IMR-90 (cell line): ENCODE measurements around the gene GPR173. TPM values are rescaled to one million over a fixed set of nuclear protein-coding genes. Genes with fewer than 3 reads are reported as not detected.
A peak's percentile ranks its signal among the peaks of the same experiment; 100 is the strongest.

Experiments
- ATAC-seq: fragments of 200-7000 bp; cut with Tn5 transposase; 2 replicates; pipeline ENCODE4 v1.9.1; 2020; ENCODE audit warnings: low read depth, mild to moderate bottlenecking, moderate library complexity
- BruUV-seq: library from RNA; stranded (reverse); fragments of 400-500 nt; replicated peaks from 2 replicates; lab custom pipeline; 2021; lab: Mats Ljungman, UMichigan
- CTCF ChIA-PET: fragments of 300-600 bp; formaldehyde crosslinking; extraction: SDS; loops from one replicate; lab custom pipeline; 2021; ENCODE audit warnings: antibody characterized with exemption; lab: Yijun Ruan, JAX
- POLR2A ChIA-PET: fragments of 300-600 bp; sonication (Branson Sonifier 250); formaldehyde crosslinking; loops from one replicate; lab custom pipeline; 2022; ENCODE audit warnings: antibody characterized with exemption; ENCODE audit not compliant: unreplicated experiment; lab: Charles Lee
- DNase-seq: peaks from one replicate; pipeline ENCODE4 v3.0.0; 2013
- H2AFZ ChIP-seq: replicated peaks from 2 replicates; pipeline ENCODE3; 2013; ENCODE audit warnings: low read length, mild to moderate bottlenecking; ENCODE audit not compliant: poor library complexity
- H2AK5ac ChIP-seq: 2 replicates; pipeline ENCODE4 v1.6.1; 2013; ENCODE audit warnings: low read depth, low read length, inconsistent platforms
- H2AK9ac ChIP-seq: replicated peaks from 2 replicates; pipeline ENCODE3; 2013; ENCODE audit warnings: mild to moderate bottlenecking, low read depth, low read length, moderate library complexity; ENCODE audit not compliant: poor library complexity
- H2BK120ac ChIP-seq: 2 replicates; pipeline ENCODE4 v1.6.1; 2013; ENCODE audit warnings: low read depth, low read length, inconsistent platforms
- H2BK15ac ChIP-seq: 3 replicates; pipeline ENCODE4 v1.6.1; 2013; ENCODE audit warnings: low read depth, low read length, inconsistent platforms
- H2BK20ac ChIP-seq: 2 replicates; pipeline ENCODE4 v1.6.1; 2013; ENCODE audit warnings: low read depth, mild to moderate bottlenecking, inconsistent platforms, low read length, moderate library complexity
- H2BK5ac ChIP-seq: 2 replicates; pipeline ENCODE4 v1.6.1; 2013; ENCODE audit warnings: mild to moderate bottlenecking, low read depth, low read length, inconsistent platforms; ENCODE audit not compliant: poor library complexity, severe bottlenecking
- H3K14ac ChIP-seq: replicated peaks from 2 replicates; pipeline ENCODE4 v1.6.1; 2013; ENCODE audit warnings: low read depth, low read length, inconsistent platforms
- H3K18ac ChIP-seq: 2 replicates; pipeline ENCODE4 v1.6.1; 2013; ENCODE audit warnings: low read depth, low read length, control low read depth
- H3K23ac ChIP-seq: 2 replicates; pipeline ENCODE4 v1.6.1; 2013; ENCODE audit warnings: low read depth, low read length, inconsistent platforms
- H3K27ac ChIP-seq: 2 replicates; pipeline ENCODE4 v1.5.1; 2013; ENCODE audit warnings: mild to moderate bottlenecking, control low read depth, low read length; ENCODE audit not compliant: insufficient read depth
- H3K27me3 ChIP-seq: 2 replicates; pipeline ENCODE4 v1.6.1; 2013; ENCODE audit warnings: low read length; ENCODE audit not compliant: control insufficient read depth, insufficient read depth
- H3K36me3 ChIP-seq: 2 replicates; pipeline ENCODE4 v1.6.1; 2013; ENCODE audit warnings: low read length, mixed read lengths; ENCODE audit not compliant: control insufficient read depth, insufficient read depth
- H3K4ac ChIP-seq: 2 replicates; pipeline ENCODE4 v1.6.1; 2013; ENCODE audit warnings: low read depth, low read length, inconsistent platforms
- H3K4me1 ChIP-seq: 2 replicates; pipeline ENCODE4 v1.6.1; 2013; ENCODE audit warnings: low read length, mixed read lengths; ENCODE audit not compliant: control insufficient read depth, insufficient read depth
- H3K4me2 ChIP-seq: 2 replicates; pipeline ENCODE4 v1.6.1; 2013; ENCODE audit warnings: low read depth, mild to moderate bottlenecking, control low read depth, low read length, moderate library complexity
- H3K4me3 ChIP-seq: 2 replicates; pipeline ENCODE4 v1.5.1; 2013; ENCODE audit warnings: low read depth, mild to moderate bottlenecking, control low read depth, low read length, moderate library complexity; ENCODE audit not compliant: insufficient read depth
- H3K56ac ChIP-seq: 2 replicates; pipeline ENCODE4 v1.6.1; 2013; ENCODE audit warnings: low read length, inconsistent platforms; ENCODE audit not compliant: insufficient read depth; ENCODE audit errors: extremely low read depth
- H3K79me1 ChIP-seq, 2 experiments: 2 replicates each; pipeline ENCODE4 v1.6.1; 2013; ENCODE audit warnings: low read length in 2 of 2, inconsistent platforms in 1 of 2, low read depth in 1 of 2
- H3K9ac ChIP-seq: 2 replicates; pipeline ENCODE4 v1.6.1; 2013; ENCODE audit warnings: low read depth, low read length, control low read depth
- H3K9me1 ChIP-seq: 2 replicates; pipeline ENCODE4 v1.6.1; 2013; ENCODE audit warnings: low read length, inconsistent platforms; ENCODE audit not compliant: insufficient read depth
- H3K9me3 ChIP-seq: 2 replicates; pipeline ENCODE4 v1.6.1; 2013; ENCODE audit warnings: low read length; ENCODE audit not compliant: control insufficient read depth, insufficient read depth
- H4K20me1 ChIP-seq: 2 replicates; pipeline ENCODE4 v1.6.1; 2013; ENCODE audit warnings: low read length, inconsistent platforms; ENCODE audit not compliant: insufficient read depth
- H4K5ac ChIP-seq: 2 replicates; pipeline ENCODE4 v1.6.1; 2013; ENCODE audit warnings: mild to moderate bottlenecking, low read depth, low read length, control low read depth
- H4K8ac ChIP-seq, 2 experiments: 2 replicates each; pipeline ENCODE4 v1.6.1; 2013; ENCODE audit warnings: low read depth in 2 of 2, low read length in 2 of 2, control low read depth in 1 of 2, inconsistent platforms in 1 of 2
- H4K91ac ChIP-seq: 2 replicates; pipeline ENCODE4 v1.6.1; 2013; ENCODE audit warnings: low read depth, low read length, inconsistent platforms; ENCODE audit not compliant: insufficient read depth
- FOS ChIP-seq: fragments of 150-350 bp; IDR thresholded peaks from 2 replicates; pipeline ENCODE4 v1.6.1; 2016; ENCODE audit warnings: low read depth, low read length
- WGBS, 2 experiments: methylation state at CpG; one replicate each; pipeline versions ENCODE4 v1.1.5 to v1.1.7; 2013; ENCODE audit warnings: missing lambda C conversion rate in 2 of 2; ENCODE audit not compliant: insufficient read length in 1 of 2; ENCODE audit errors: extremely low coverage in 2 of 2; 5-methylcytosine and 5-hydroxymethylcytosine counted together
- dilution Hi-C: fragments of 300-500 bp; cut with HindIII; formaldehyde crosslinking; loops from one replicate; pipeline ENCODE4 v1.14.3; 2018; ENCODE audit warnings: low sequenced_read_pairs; ENCODE audit not compliant: unreplicated experiment
- in situ Hi-C: fragments of 300-500 bp; cut with MboI; formaldehyde crosslinking; loops from 3 replicates; pipeline ENCODE4 v1.14.3; 2019; ENCODE audit warnings: low sequenced_read_pairs, inconsistent platforms, mixed read lengths
- intact Hi-C: fragments of 100-400 bp; cut with micrococcal nuclease; formaldehyde crosslinking; loops from 2 replicates; pipeline ENCODE4 v1.10.0; 2022
- polyA plus RNA-seq, 3 experiments: library from polyadenylated mRNA; depleted of rRNA; stranded (reverse); fragments of >200 nt; gene quantifications; 2 replicates each; pipeline ENCODE4 v1.2.3, GENCODE V29; 2012; ENCODE audit warnings: low replicate concordance in 1 of 3
- total RNA-seq: library from RNA; depleted of rRNA; stranded (reverse); fragments of >200 nt; gene quantifications from 2 replicates; pipeline ENCODE4 v1.2.3, GENCODE V29; 2012
- TF ChIP-seq, protein P1 (sequence below): conservative IDR thresholded peaks from 2 replicates; pipeline ENCODE4 v1.5.1; 2012; ENCODE audit warnings: mild to moderate bottlenecking, low read depth, low read length, improper control_type of control experiment
- TF ChIP-seq, protein P2 (sequence below): fragments of 150-350 bp; IDR thresholded peaks from 2 replicates; pipeline ENCODE4 v1.6.1; 2017; ENCODE audit warnings: mild to moderate bottlenecking, antibody characterized with exemption, low read length, low read depth

The GPR173 gene
- total and polyA plus RNA-seq, 2 of the 4 experiments (the other 2 are of a cell fraction) = 0.90 to 6.1 TPM

GRCh38 chrX:53115550-53115874 lies 66.9 kb downstream of the GPR173 start:
- in situ Hi-C loops = no loop called here
- Histone ChIP-seq H3K4ac (0 out of 2 replicates have a peak overlapping the region, but pooled peaks have one; percentile 1), H2AFZ (peak overlapping the region; percentile 16)

More at GRCh38 chrX:53115550-53115874, 66.9 kb downstream of the GPR173 start:
- peak; percentile 40; the same call in 1 of the 2 replicates for ATAC-seq
- peaks cover 0 to 12% of the 10 kb centered on the region in 2 experiments; a peak in 2 of 4 replicates for H3K79me1 ChIP-seq
- peak overlapping the region; percentile 17; the same call in 1 of the 2 replicates for H4K5ac ChIP-seq
- H2AK5ac ChIP-seq = no peak overlapping the region
- no peak overlapping the region for H3K18ac ChIP-seq
- dilution Hi-C loops = no loop called here
- no peak overlapping the region; the same call in 1 of the 2 replicates for H3K14ac ChIP-seq
- no peak overlapping the region for H2BK5ac ChIP-seq
- no peaks in the 10 kb centered on the region for H3K9me3 ChIP-seq
- ChIA-PET CTCF (no interaction called here), POLR2A (no interaction called here)
- H3K4me3 ChIP-seq = no peak overlapping the region
- no peak overlapping the region for H4K8ac ChIP-seq
- 40% methylated on average over 1 of the region's 2 CpGs; no CpG with 5 or more reads in 1 of the 2 experiments for WGBS, 2 experiments
- no peak overlapping the region for H3K56ac ChIP-seq
- no peak overlapping the region for H2BK20ac ChIP-seq
- no peak overlapping the region for H2BK15ac ChIP-seq
- no peaks in the 10 kb centered on the region for H3K9me1 ChIP-seq
- intact Hi-C loops = no loop called here
- H3K9ac ChIP-seq = no peak overlapping the region; the same call in 1 of the 2 replicates
- H3K4me1 ChIP-seq = no peaks in the 10 kb centered on the region
- DNase-seq = no peak
- H3K4me2 ChIP-seq = no peak overlapping the region; the same call in 1 of the 2 replicates
- no peak overlapping the region for H2AK9ac ChIP-seq
- no peaks in the 10 kb centered on the region for H3K36me3 ChIP-seq
- peaks cover 2% of the 10 kb centered on the region; the same call in 1 of the 2 replicates for H3K27me3 ChIP-seq
- peak overlapping the region; percentile 37; the same call in 1 of the 2 replicates for H3K27ac ChIP-seq
- TF ChIP-seq FOS = no peak
- TF ChIP-seq, protein P1, sequence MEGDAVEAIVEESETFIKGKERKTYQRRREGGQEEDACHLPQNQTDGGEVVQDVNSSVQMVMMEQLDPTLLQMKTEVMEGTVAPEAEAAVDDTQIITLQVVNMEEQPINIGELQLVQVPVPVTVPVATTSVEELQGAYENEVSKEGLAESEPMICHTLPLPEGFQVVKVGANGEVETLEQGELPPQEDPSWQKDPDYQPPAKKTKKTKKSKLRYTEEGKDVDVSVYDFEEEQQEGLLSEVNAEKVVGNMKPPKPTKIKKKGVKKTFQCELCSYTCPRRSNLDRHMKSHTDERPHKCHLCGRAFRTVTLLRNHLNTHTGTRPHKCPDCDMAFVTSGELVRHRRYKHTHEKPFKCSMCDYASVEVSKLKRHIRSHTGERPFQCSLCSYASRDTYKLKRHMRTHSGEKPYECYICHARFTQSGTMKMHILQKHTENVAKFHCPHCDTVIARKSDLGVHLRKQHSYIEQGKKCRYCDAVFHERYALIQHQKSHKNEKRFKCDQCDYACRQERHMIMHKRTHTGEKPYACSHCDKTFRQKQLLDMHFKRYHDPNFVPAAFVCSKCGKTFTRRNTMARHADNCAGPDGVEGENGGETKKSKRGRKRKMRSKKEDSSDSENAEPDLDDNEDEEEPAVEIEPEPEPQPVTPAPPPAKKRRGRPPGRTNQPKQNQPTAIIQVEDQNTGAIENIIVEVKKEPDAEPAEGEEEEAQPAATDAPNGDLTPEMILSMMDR = no peak
- TF ChIP-seq, protein P2, sequence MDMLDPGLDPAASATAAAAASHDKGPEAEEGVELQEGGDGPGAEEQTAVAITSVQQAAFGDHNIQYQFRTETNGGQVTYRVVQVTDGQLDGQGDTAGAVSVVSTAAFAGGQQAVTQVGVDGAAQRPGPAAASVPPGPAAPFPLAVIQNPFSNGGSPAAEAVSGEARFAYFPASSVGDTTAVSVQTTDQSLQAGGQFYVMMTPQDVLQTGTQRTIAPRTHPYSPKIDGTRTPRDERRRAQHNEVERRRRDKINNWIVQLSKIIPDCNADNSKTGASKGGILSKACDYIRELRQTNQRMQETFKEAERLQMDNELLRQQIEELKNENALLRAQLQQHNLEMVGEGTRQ = no peak
- H2BK120ac ChIP-seq = no peak overlapping the region
- no peak overlapping the region for H3K23ac ChIP-seq
- no peaks in the 10 kb centered on the region for H4K20me1 ChIP-seq
- no peak overlapping the region for H4K91ac ChIP-seq
- BruUV-seq = no TSS peak
